Measurements from ENCODE around the gene ADD1. TPM values are rescaled to one million over a fixed set of nuclear protein-coding genes. Genes with fewer than 3 reads are reported as not detected.

The ADD1 gene
- total RNA-seq, 1 experiment from 2014 or later, result 181 TPM

GRCh38 chr4:2965262-2965661 is 121.6 kb downstream of the ADD1 start:
- Histone ChIP-seq H3K9me3 (ENCODE audit: insufficient read depth, low read depth) (no peaks in the 10 kb centered on the region), H3K36me3 (ENCODE audit: low read depth) (no peaks in the 10 kb centered on the region), H3K27me3 (ENCODE audit: insufficient read depth, low read depth) (no peaks in the 10 kb centered on the region), H3K4me1 (replicated peaks; ENCODE audit: insufficient read depth) (peaks cover 14% of the 10 kb centered on the region), H3K4me2 (no peak overlapping the region), H4K20me1 (ENCODE audit: insufficient read depth) (peaks cover 12% of the 10 kb centered on the region), H2AFZ (no peak overlapping the region), H3K79me2 (ENCODE audit: low read depth) (peaks cover 20% of the 10 kb centered on the region), H3K27ac (no peak overlapping the region), H3K9me2 (ENCODE audit: insufficient read depth) (no peaks in the 10 kb centered on the region), H3K4me3 (no peak overlapping the region), H3F3A (ENCODE audit: insufficient read depth, low read depth) (peaks cover 9% of the 10 kb centered on the region; the same call in 1 of the 2 replicates)
- BruUV-seq (replicated peaks), result no TSS peak
- TF ChIP-seq EZH2 (IDR thresholded peaks at IDR 0.05; ENCODE audit: low read depth) (no peak), CTCF (conservative IDR thresholded peaks at IDR 0.05) (no peak)
- no peak for DNase-seq
- ChIA-PET CTCF (no interaction called here), POLR2A (ENCODE audit: unreplicated experiment) (no interaction called here)
- intact Hi-C loops (cut with micrococcal nuclease; ENCODE audit: unreplicated experiment), result no loop called here

GRCh38 chr4:2968381-2968780 is 124.7 kb downstream of the ADD1 start:
- no peaks in the 10 kb centered on the region for H3F3A ChIP-seq (ENCODE audit: insufficient read depth, low read depth)
- no peaks in the 10 kb centered on the region for H3K27me3 ChIP-seq (ENCODE audit: insufficient read depth, low read depth)
- H3K4me3 ChIP-seq, result no peak overlapping the region
- TF ChIP-seq CTCF (conservative IDR thresholded peaks at IDR 0.05) (no peak), EZH2 (IDR thresholded peaks at IDR 0.05; ENCODE audit: low read depth) (no peak)
- POLR2A ChIA-PET (ENCODE audit: unreplicated experiment), result no interaction called here
- H3K4me2 ChIP-seq, result no peak overlapping the region
- H3K36me3 ChIP-seq (ENCODE audit: low read depth), result no peaks in the 10 kb centered on the region
- intact Hi-C loops (cut with micrococcal nuclease; ENCODE audit: unreplicated experiment), result no loop called here
- H3K27ac ChIP-seq, result no peak overlapping the region
- CTCF ChIA-PET, result no interaction called here
- no TSS peak for BruUV-seq (replicated peaks)
- peaks cover 4% of the 10 kb centered on the region; the same call in 1 of the 2 replicates for H3K4me1 ChIP-seq (replicated peaks; ENCODE audit: insufficient read depth)
- no peaks in the 10 kb centered on the region for H4K20me1 ChIP-seq (ENCODE audit: insufficient read depth)
- DNase-seq, result no peak
- H2AFZ ChIP-seq, result no peak overlapping the region
- no peaks in the 10 kb centered on the region for H3K79me2 ChIP-seq (ENCODE audit: low read depth)
- no peaks in the 10 kb centered on the region for H3K9me2 ChIP-seq (ENCODE audit: insufficient read depth)
- H3K9me3 ChIP-seq (ENCODE audit: insufficient read depth, low read depth), result no peaks in the 10 kb centered on the region

GRCh38 chr4:2971275-2971674 is 127.6 kb downstream of the ADD1 start:
- no TSS peak for BruUV-seq (replicated peaks)
- no peaks in the 10 kb centered on the region for H3K9me3 ChIP-seq (ENCODE audit: insufficient read depth, low read depth)

More at GRCh38 chr4:2971275-2971674, 127.6 kb downstream of the ADD1 start:
- Histone ChIP-seq H3K4me3 (no peak overlapping the region), H3K27ac (no peak overlapping the region), H3K9me2 (ENCODE audit: insufficient read depth) (no peaks in the 10 kb centered on the region), H3K27me3 (ENCODE audit: insufficient read depth, low read depth) (no peaks in the 10 kb centered on the region), H2AFZ (no peak overlapping the region), H3K4me1 (replicated peaks; ENCODE audit: insufficient read depth) (no peaks in the 10 kb centered on the region), H3F3A (ENCODE audit: insufficient read depth, low read depth) (no peaks in the 10 kb centered on the region), H3K36me3 (ENCODE audit: low read depth) (no peaks in the 10 kb centered on the region), H4K20me1 (ENCODE audit: insufficient read depth) (no peaks in the 10 kb centered on the region), H3K79me2 (ENCODE audit: low read depth) (no peaks in the 10 kb centered on the region), H3K4me2 (no peak overlapping the region)
- no peak for DNase-seq
- POLR2A ChIA-PET (ENCODE audit: unreplicated experiment), result no interaction called here
- no peak for TF ChIP-seq EZH2 (IDR thresholded peaks at IDR 0.05; ENCODE audit: low read depth)
- CTCF ChIA-PET, result no interaction called here
- intact Hi-C loops (cut with micrococcal nuclease; ENCODE audit: unreplicated experiment), result no loop called here
